Osteocyte (in vitro differentiated cells): ENCODE data around the gene TOMM5. TPM values are rescaled to one million over a fixed set of nuclear protein-coding genes. Genes with fewer than 3 reads are reported as not detected.

ENCODE experiments used
- DNase-seq: peaks from one replicate; pipeline ENCODE4 v3.0.0; 2021; ENCODE audit warnings: mixed read lengths; ENCODE audit not compliant: unreplicated experiment; ENCODE audit errors: extremely low spot score
- H3K27ac Mint-ChIP-seq: one replicate; pipeline ENCODE4 v1.8.0; 2021; ENCODE audit warnings: mild to moderate bottlenecking, mixed read lengths; ENCODE audit not compliant: unreplicated experiment
- H3K27me3 Mint-ChIP-seq: one replicate; pipeline ENCODE4 v1.8.0; 2021; ENCODE audit warnings: mixed read lengths; ENCODE audit not compliant: unreplicated experiment
- H3K36me3 Mint-ChIP-seq: one replicate; pipeline ENCODE4 v1.8.0; 2021; ENCODE audit warnings: mixed read lengths; ENCODE audit not compliant: unreplicated experiment
- H3K4me1 Mint-ChIP-seq: one replicate; pipeline ENCODE4 v1.8.0; 2021; ENCODE audit warnings: mixed read lengths; ENCODE audit not compliant: unreplicated experiment
- H3K4me3 Mint-ChIP-seq: one replicate; pipeline ENCODE4 v1.8.0; 2021; ENCODE audit warnings: mild to moderate bottlenecking, moderate library complexity, mixed read lengths; ENCODE audit not compliant: unreplicated experiment
- H3K9me3 Mint-ChIP-seq: one replicate; pipeline ENCODE4 v1.8.0; 2021; ENCODE audit warnings: mixed read lengths; ENCODE audit not compliant: unreplicated experiment
- CTCF ChIP-seq: fragments of 200-600 bp; sonication (generic); IDR thresholded peaks from 2 replicates; pipeline ENCODE4 v1.5.0; 2021; ENCODE audit warnings: antibody characterized with exemption, mild to moderate bottlenecking, moderate library complexity
- total RNA-seq: library from RNA; stranded (reverse); gene quantifications from 2 replicates; pipeline ENCODE4 v1.2.1, GENCODE V29; 2021

The TOMM5 gene
- total RNA-seq, 1 donor from 2014 or later, result 85.9 TPM

- H3K4me1 Mint-ChIP-seq, result peaks cover 2% of the 10 kb centered on the region
- no peaks in the 10 kb centered on the region for H3K9me3 Mint-ChIP-seq
- H3K4me3 Mint-ChIP-seq, result no peak overlapping the region
- DNase-seq, result no peak
- H3K27ac Mint-ChIP-seq, result no peak overlapping the region
- TF ChIP-seq CTCF, result no peak
- H3K27me3 Mint-ChIP-seq, result no peaks in the 10 kb centered on the region
- H3K36me3 Mint-ChIP-seq, result peaks cover 4% of the 10 kb centered on the region
These were observed 42.9 kb downstream of the TOMM5 start for GRCh38 chr9:37549527-37549926.

GRCh38 chr9:37547328-37547878, 45.0 kb downstream of the TOMM5 start:
- H3K27ac Mint-ChIP-seq, result no peak overlapping the region
- TF ChIP-seq CTCF, result no peak
- peaks cover 4% of the 10 kb centered on the region for H3K36me3 Mint-ChIP-seq

GRCh38 chr9:37543468-37543867, 48.9 kb downstream of the TOMM5 start:
- Mint-ChIP-seq H3K4me1 (no peaks in the 10 kb centered on the region), H3K27ac (no peak overlapping the region), H3K4me3 (no peak overlapping the region), H3K36me3 (peaks cover 20% of the 10 kb centered on the region), H3K27me3 (no peaks in the 10 kb centered on the region), H3K9me3 (no peaks in the 10 kb centered on the region)
- DNase-seq, result no peak
- TF ChIP-seq CTCF, result no peak

More at GRCh38 chr9:37547328-37547878, 45.0 kb downstream of the TOMM5 start:
- H3K27me3 Mint-ChIP-seq, result no peaks in the 10 kb centered on the region
- peaks cover 2% of the 10 kb centered on the region for H3K4me1 Mint-ChIP-seq
- no peak overlapping the region for H3K4me3 Mint-ChIP-seq
- no peaks in the 10 kb centered on the region for H3K9me3 Mint-ChIP-seq
- no peak for DNase-seq

- Mint-ChIP-seq H3K27me3 (no peaks in the 10 kb centered on the region), H3K36me3 (peaks cover 20% of the 10 kb centered on the region), H3K4me3 (no peak overlapping the region), H3K27ac (no peak overlapping the region), H3K9me3 (no peaks in the 10 kb centered on the region), H3K4me1 (no peaks in the 10 kb centered on the region)
- DNase-seq, result no peak
- TF ChIP-seq CTCF, result no peak
These were observed 49.5 kb downstream of the TOMM5 start for GRCh38 chr9:37542895-37543294.

GRCh38 chr9:37542488-37542887, 49.9 kb downstream of the TOMM5 start:
- no peak overlapping the region for H3K27ac Mint-ChIP-seq
- no peak for DNase-seq
- H3K27me3 Mint-ChIP-seq, result no peaks in the 10 kb centered on the region
- no peaks in the 10 kb centered on the region for H3K9me3 Mint-ChIP-seq
- no peaks in the 10 kb centered on the region for H3K4me1 Mint-ChIP-seq
- H3K36me3 Mint-ChIP-seq, result peaks cover 24% of the 10 kb centered on the region
- no peak overlapping the region for H3K4me3 Mint-ChIP-seq
- TF ChIP-seq CTCF, result no peak
